ENCODE data around the gene EIF2AK2.

GRCh38 chr2:37100054-37100453 is 56.7 kb downstream of the EIF2AK2 start:
- no peak for TF ChIP-seq EZH2 (IDR thresholded peaks at IDR 0.05; ENCODE audit: borderline replicate concordance, low read depth, low read length, severe bottlenecking)
- no peak for TF ChIP-seq CTCF (IDR thresholded peaks at IDR 0.05; ENCODE audit: borderline replicate concordance, extremely low read depth, low read length, poor library complexity, severe bottlenecking)

Data from DND-41 (cell line).